ENCODE data around the gene TSPAN16. TPM values are rescaled to one million over a fixed set of nuclear protein-coding genes. Genes with fewer than 3 reads are reported as not detected.
A peak's percentile ranks its signal among the peaks of the same experiment; 100 is the strongest.

Gene TSPAN16
- not detected for total RNA-seq
- not detected for polyA plus RNA-seq (ENCODE audit: insufficient read depth in 1 of 8, insufficient read length in 8 of 8, low replicate concordance in 1 of 8)
- long read RNA-seq, donor 1, partial matches to known transcripts = 70 of 70 reads
- long read RNA-seq, donor 1, other reads (novel, unspliced or antisense) = 0 of 70 reads
- long read RNA-seq, donor 2 = 0 reads
- long read RNA-seq, donor 3 = 0 reads
- long read RNA-seq, donor 4 = 0 reads
- long read RNA-seq, donor 5 = 0 reads
- long read RNA-seq, donor 6 = 0 reads
- long read RNA-seq, donor 7 = 0 reads
- long read RNA-seq, donor 8 = 0 reads
- long read RNA-seq, donor 9 = 0 reads
- long read RNA-seq, donor 10 = 0 reads
- long read RNA-seq, donor 11 = 0 reads

- Histone ChIP-seq H3K36me3 (ENCODE audit: control insufficient read depth, insufficient read depth, low read length) (no peaks in the 10 kb centered on the region), H3K4me3 (ENCODE audit: low read length) (no peak within 1 kb of the TSS), H3K27me3 (ENCODE audit: control insufficient read depth, insufficient read depth, low read length) (no peaks in the 10 kb centered on the region), H3K27ac (ENCODE audit: low read length) (peak within 1 kb of the TSS; percentile 35), H3K4me1 (ENCODE audit: control insufficient read depth, insufficient read depth, low read length) (peaks cover 14% of the 10 kb centered on the region), H3K9me3 (replicated peaks; ENCODE audit: control insufficient read depth, low read depth, low read length) (no peaks in the 10 kb centered on the region)
- DNase-seq = no peak
- WGBS (ENCODE audit: insufficient coverage) = 94% methylated on average over 5 of the region's 8 CpGs
These were observed at the start of gene TSPAN16 for GRCh38 chr19:11295665-11296245. TSS of gene TSPAN16 (plus strand) at chr19:11296160. CDS start at chr19:11296298, 138 bp downstream.

- Histone ChIP-seq H3K4me3 (ENCODE audit: low read length) (no peak overlapping the region), H3K36me3 (ENCODE audit: control insufficient read depth, insufficient read depth, low read length) (peaks cover 66% of the 10 kb centered on the region), H3K27me3 (ENCODE audit: control insufficient read depth, insufficient read depth, low read length) (no peaks in the 10 kb centered on the region), H3K4me1 (ENCODE audit: control insufficient read depth, insufficient read depth, low read length) (peaks cover 20% of the 10 kb centered on the region), H3K27ac (ENCODE audit: low read length) (no peak overlapping the region), H3K9me3 (replicated peaks; ENCODE audit: control insufficient read depth, low read depth, low read length) (no peaks in the 10 kb centered on the region)
- no peak for DNase-seq
- whole genome bisulfite sequencing (ENCODE audit: insufficient coverage) = 88% methylated on average over 4 of the region's 11 CpGs
These were observed 49.0 kb upstream of the TSPAN16 start for GRCh38 chr19:11246941-11247340.

GRCh38 chr19:11247391-11247790 lies 48.6 kb upstream of the TSPAN16 start:
- H3K36me3 ChIP-seq (ENCODE audit: control insufficient read depth, insufficient read depth, low read length) = peaks cover 67% of the 10 kb centered on the region
- DNase-seq = peak; percentile 86

GRCh38 chr19:11247934-11248333 lies 48.0 kb upstream of the TSPAN16 start:
- peaks cover 27% of the 10 kb centered on the region for H3K4me1 ChIP-seq (ENCODE audit: control insufficient read depth, insufficient read depth, low read length)
- 91% methylated on average over 5 of the region's 14 CpGs for WGBS (ENCODE audit: insufficient coverage)
- H3K9me3 ChIP-seq (replicated peaks; ENCODE audit: control insufficient read depth, low read depth, low read length) = no peaks in the 10 kb centered on the region
- no peak overlapping the region for H3K4me3 ChIP-seq (ENCODE audit: low read length)
- DNase-seq = no peak
- H3K27me3 ChIP-seq (ENCODE audit: control insufficient read depth, insufficient read depth, low read length) = no peaks in the 10 kb centered on the region
- H3K27ac ChIP-seq (ENCODE audit: low read length) = peak overlapping the region; percentile 51
- H3K36me3 ChIP-seq (ENCODE audit: control insufficient read depth, insufficient read depth, low read length) = peaks cover 67% of the 10 kb centered on the region

More at GRCh38 chr19:11247391-11247790, 48.6 kb upstream of the TSPAN16 start:
- Histone ChIP-seq H3K9me3 (replicated peaks; ENCODE audit: control insufficient read depth, low read depth, low read length) (no peaks in the 10 kb centered on the region), H3K4me1 (ENCODE audit: control insufficient read depth, insufficient read depth, low read length) (peaks cover 23% of the 10 kb centered on the region), H3K27me3 (ENCODE audit: control insufficient read depth, insufficient read depth, low read length) (no peaks in the 10 kb centered on the region), H3K4me3 (ENCODE audit: low read length) (no peak overlapping the region), H3K27ac (ENCODE audit: low read length) (peak overlapping the region; percentile 51)
- 18% methylated on average over 6 of the region's 10 CpGs for WGBS (ENCODE audit: insufficient coverage)

- DNase-seq = no peak
- H3K36me3 ChIP-seq (ENCODE audit: control insufficient read depth, insufficient read depth, low read length) = peaks cover 61% of the 10 kb centered on the region
- no peaks in the 10 kb centered on the region for H3K9me3 ChIP-seq (replicated peaks; ENCODE audit: control insufficient read depth, low read depth, low read length)
- WGBS (ENCODE audit: insufficient coverage) = no CpG with 5 or more reads among the region's 2 CpGs
- H3K27me3 ChIP-seq (ENCODE audit: control insufficient read depth, insufficient read depth, low read length) = no peaks in the 10 kb centered on the region
- peaks cover 29% of the 10 kb centered on the region for H3K4me1 ChIP-seq (ENCODE audit: control insufficient read depth, insufficient read depth, low read length)
- H3K27ac ChIP-seq (ENCODE audit: low read length) = no peak overlapping the region
- no peak overlapping the region for H3K4me3 ChIP-seq (ENCODE audit: low read length)
These were observed 47.1 kb upstream of the TSPAN16 start for GRCh38 chr19:11248852-11249251.

GRCh38 chr19:11251217-11251616 lies 44.7 kb upstream of the TSPAN16 start:
- Histone ChIP-seq H3K36me3 (ENCODE audit: control insufficient read depth, insufficient read depth, low read length) (peaks cover 49% of the 10 kb centered on the region), H3K9me3 (replicated peaks; ENCODE audit: control insufficient read depth, low read depth, low read length) (no peaks in the 10 kb centered on the region), H3K4me3 (ENCODE audit: low read length) (no peak overlapping the region), H3K27me3 (ENCODE audit: control insufficient read depth, insufficient read depth, low read length) (no peaks in the 10 kb centered on the region), H3K27ac (ENCODE audit: low read length) (no peak overlapping the region), H3K4me1 (ENCODE audit: control insufficient read depth, insufficient read depth, low read length) (peaks cover 44% of the 10 kb centered on the region)
- WGBS (ENCODE audit: insufficient coverage) = 82% methylated on average over 1 of the region's 4 CpGs
- DNase-seq = no peak

- no peaks in the 10 kb centered on the region for H3K9me3 ChIP-seq (replicated peaks; ENCODE audit: control insufficient read depth, low read depth, low read length)
- H3K4me1 ChIP-seq (ENCODE audit: control insufficient read depth, insufficient read depth, low read length) = peaks cover 48% of the 10 kb centered on the region
- H3K27ac ChIP-seq (ENCODE audit: low read length) = peak overlapping the region; percentile 71
- WGBS (ENCODE audit: insufficient coverage) = 62% methylated on average over 9 of the region's 11 CpGs
- peaks cover 43% of the 10 kb centered on the region for H3K36me3 ChIP-seq (ENCODE audit: control insufficient read depth, insufficient read depth, low read length)
- DNase-seq = no peak
- no peaks in the 10 kb centered on the region for H3K27me3 ChIP-seq (ENCODE audit: control insufficient read depth, insufficient read depth, low read length)
- no peak overlapping the region for H3K4me3 ChIP-seq (ENCODE audit: low read length)
These were observed 44.2 kb upstream of the TSPAN16 start for GRCh38 chr19:11251650-11252314.

GRCh38 chr19:11252665-11253355 lies 43.1 kb upstream of the TSPAN16 start:
- peaks cover 41% of the 10 kb centered on the region for H3K4me1 ChIP-seq (ENCODE audit: control insufficient read depth, insufficient read depth, low read length)
- no peak overlapping the region for H3K4me3 ChIP-seq (ENCODE audit: low read length)
- H3K9me3 ChIP-seq (replicated peaks; ENCODE audit: control insufficient read depth, low read depth, low read length) = no peaks in the 10 kb centered on the region
- H3K36me3 ChIP-seq (ENCODE audit: control insufficient read depth, insufficient read depth, low read length) = peaks cover 33% of the 10 kb centered on the region
- peak overlapping the region; percentile 76 for H3K27ac ChIP-seq (ENCODE audit: low read length)
- 43% methylated on average over 11 of the region's 19 CpGs for WGBS (ENCODE audit: insufficient coverage)
- H3K27me3 ChIP-seq (ENCODE audit: control insufficient read depth, insufficient read depth, low read length) = no peaks in the 10 kb centered on the region
- DNase-seq = no peak

GRCh38 chr19:11254666-11255065 lies 41.3 kb upstream of the TSPAN16 start:
- Histone ChIP-seq H3K27ac (ENCODE audit: low read length) (no peak overlapping the region), H3K27me3 (ENCODE audit: control insufficient read depth, insufficient read depth, low read length) (no peaks in the 10 kb centered on the region), H3K4me1 (ENCODE audit: control insufficient read depth, insufficient read depth, low read length) (peaks cover 38% of the 10 kb centered on the region), H3K9me3 (replicated peaks; ENCODE audit: control insufficient read depth, low read depth, low read length) (no peaks in the 10 kb centered on the region), H3K4me3 (ENCODE audit: low read length) (no peak overlapping the region), H3K36me3 (ENCODE audit: control insufficient read depth, insufficient read depth, low read length) (peaks cover 26% of the 10 kb centered on the region)
- WGBS (ENCODE audit: insufficient coverage) = 88% methylated on average over 5 of the region's 5 CpGs
- DNase-seq = no peak

GRCh38 chr19:11256189-11256588 lies 39.8 kb upstream of the TSPAN16 start:
- H3K4me1 ChIP-seq (ENCODE audit: control insufficient read depth, insufficient read depth, low read length) = peaks cover 38% of the 10 kb centered on the region

More at GRCh38 chr19:11256189-11256588, 39.8 kb upstream of the TSPAN16 start:
- H3K27me3 ChIP-seq (ENCODE audit: control insufficient read depth, insufficient read depth, low read length) = no peaks in the 10 kb centered on the region
- peaks cover 19% of the 10 kb centered on the region for H3K36me3 ChIP-seq (ENCODE audit: control insufficient read depth, insufficient read depth, low read length)
- peak overlapping the region; percentile 59 for H3K27ac ChIP-seq (ENCODE audit: low read length)
- DNase-seq = peak; percentile 94
- no peaks in the 10 kb centered on the region for H3K9me3 ChIP-seq (replicated peaks; ENCODE audit: control insufficient read depth, low read depth, low read length)
- 2% methylated on average over 4 of the region's 7 CpGs for WGBS (ENCODE audit: insufficient coverage)
- H3K4me3 ChIP-seq (ENCODE audit: low read length) = no peak overlapping the region

Measured in muscle of leg (tissue), 16 donors.